Colonic mucosa (tissue), 4 donors: ENCODE measurements around the gene KRTAP10-6. TPM values are rescaled to one million over a fixed set of nuclear protein-coding genes. Genes with fewer than 3 reads are reported as not detected.
"Not testable (repeated sequence)": the region's sequence is repeated elsewhere in the genome, so short reads cannot be mapped to it uniquely, and the experiment has no call there.

Experiments
- DNase-seq: peaks from one replicate; pipeline ENCODE4 v3.0.0-alpha.2; 2020
- H3K27ac ChIP-seq: fragments of 200-600 bp; one replicate; pipeline ENCODE4 v1.8.0; 2021
- H3K27me3 ChIP-seq: fragments of 200-600 bp; one replicate; pipeline ENCODE4 v1.8.0; 2021
- H3K36me3 ChIP-seq: fragments of 200-600 bp; one replicate; pipeline ENCODE4 v1.8.0; 2021
- H3K4me1 ChIP-seq: fragments of 200-600 bp; one replicate; pipeline ENCODE4 v1.8.0; 2021; ENCODE audit warnings: mild to moderate bottlenecking
- H3K4me3 ChIP-seq: fragments of 200-600 bp; one replicate; pipeline ENCODE4 v1.8.0; 2021
- H3K9ac ChIP-seq, 2 donors: one replicate each; pipeline ENCODE4 v1.7.0; 2013; ENCODE audit warnings: control low read depth in 2 of 2, low read depth in 2 of 2, low read length in 2 of 2
- H3K9me3 ChIP-seq: fragments of 200-600 bp; one replicate; pipeline ENCODE4 v1.8.0; 2021
- CTCF ChIP-seq: fragments of 200-600 bp; IDR thresholded peaks from one replicate; pipeline ENCODE4 v1.8.0; 2022; ENCODE audit warnings: antibody characterized with exemption, mild to moderate bottlenecking
- intact Hi-C: fragments of 100-400 bp; cut with DNase I; formaldehyde crosslinking; loops from one replicate; pipeline ENCODE4 v1.14.1; 2022
- total RNA-seq, 2 donors: library from RNA; stranded (reverse); fragmentation: NEBNext Ultra II Directional in 1 of 2; extraction: Animal tissue kit (Norgen Biotek cat#: 25700) in 1 of 2; gene quantifications; one replicate each; pipeline ENCODE4 v1.2.1, GENCODE V29; 2021
- donor health status: healthy.
- donor health status: DM: no; HTN: no; CAD: no.
- donor health status: DM: no; HTN: no; CAD: no.

KRTAP10-6 gene
- total RNA-seq, 2 donors from 2014 or later: not detected

DNA sequence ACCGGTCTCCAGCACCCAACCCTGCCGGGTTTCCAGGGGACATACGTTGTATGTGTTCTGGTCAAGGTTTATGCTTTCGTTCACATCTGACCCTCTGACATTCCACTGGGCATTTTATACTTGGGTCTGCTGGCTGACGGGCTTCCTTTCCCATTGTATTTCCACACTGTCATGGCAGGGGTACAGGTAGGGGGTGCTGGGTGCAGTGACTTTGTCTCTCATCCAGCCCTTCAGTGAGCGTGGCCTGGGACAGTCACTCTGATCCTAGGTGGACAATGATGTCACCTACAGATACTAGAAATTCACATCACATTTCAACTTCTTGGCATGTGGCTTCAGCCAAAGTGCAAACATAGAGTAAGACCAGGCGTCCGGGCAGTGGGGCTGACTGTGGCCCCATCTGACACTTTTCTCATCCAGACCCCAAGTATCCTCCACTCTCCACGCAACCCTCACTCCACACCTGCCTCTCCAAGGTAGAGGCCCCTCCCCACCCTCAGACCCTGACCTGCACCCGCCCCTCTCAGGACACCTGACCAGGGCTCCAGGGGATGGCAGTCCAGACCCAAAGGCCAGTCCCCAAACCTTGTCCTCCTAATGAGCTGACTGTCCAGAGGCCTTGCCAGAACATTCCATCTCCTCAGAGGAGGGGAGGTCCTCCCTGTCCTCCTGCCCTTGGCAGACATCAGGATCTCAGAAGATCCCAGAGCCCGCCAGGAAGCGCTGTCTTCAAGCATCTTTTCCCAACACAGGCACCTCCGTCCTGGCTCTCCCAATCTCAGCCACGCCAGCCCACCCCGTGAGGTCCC, 44.1 kb upstream of the KRTAP10-6 start:
- no peaks in the 10 kb centered on the region for H3K36me3 ChIP-seq
- DNase-seq: no peak
- H3K27ac ChIP-seq: no peak overlapping the region
- no peaks in the 10 kb centered on the region for H3K9me3 ChIP-seq
- no peak overlapping the region for H3K9ac ChIP-seq
- H3K4me1 ChIP-seq: no peaks in the 10 kb centered on the region
- H3K27me3 ChIP-seq: no peaks in the 10 kb centered on the region
- intact Hi-C loops: no loop called here
- TF ChIP-seq CTCF: no peak
- H3K4me3 ChIP-seq: no peak overlapping the region

GRCh38 chr21:44632067-44632466, 39.8 kb upstream of the KRTAP10-6 start:
- intact Hi-C loops: no loop called here
- H3K4me3 ChIP-seq: no peak overlapping the region
- H3K27me3 ChIP-seq: no peaks in the 10 kb centered on the region
- no peak overlapping the region for H3K9ac ChIP-seq
- no peaks in the 10 kb centered on the region for H3K4me1 ChIP-seq
- no peak overlapping the region for H3K27ac ChIP-seq
- no peak for TF ChIP-seq CTCF
- H3K36me3 ChIP-seq: no peaks in the 10 kb centered on the region
- no peaks in the 10 kb centered on the region for H3K9me3 ChIP-seq
- no peak for DNase-seq

GRCh38 chr21:44630440-44630839, 38.1 kb upstream of the KRTAP10-6 start:
- Histone ChIP-seq H3K27me3 (no peaks in the 10 kb centered on the region), H3K9me3 (no peaks in the 10 kb centered on the region), H3K36me3 (no peaks in the 10 kb centered on the region), H3K9ac (no peak overlapping the region), H3K4me1 (no peaks in the 10 kb centered on the region), H3K27ac (no peak overlapping the region), H3K4me3 (no peak overlapping the region)
- intact Hi-C loops: no loop called here
- DNase-seq: no peak
- no peak for TF ChIP-seq CTCF

DNA sequence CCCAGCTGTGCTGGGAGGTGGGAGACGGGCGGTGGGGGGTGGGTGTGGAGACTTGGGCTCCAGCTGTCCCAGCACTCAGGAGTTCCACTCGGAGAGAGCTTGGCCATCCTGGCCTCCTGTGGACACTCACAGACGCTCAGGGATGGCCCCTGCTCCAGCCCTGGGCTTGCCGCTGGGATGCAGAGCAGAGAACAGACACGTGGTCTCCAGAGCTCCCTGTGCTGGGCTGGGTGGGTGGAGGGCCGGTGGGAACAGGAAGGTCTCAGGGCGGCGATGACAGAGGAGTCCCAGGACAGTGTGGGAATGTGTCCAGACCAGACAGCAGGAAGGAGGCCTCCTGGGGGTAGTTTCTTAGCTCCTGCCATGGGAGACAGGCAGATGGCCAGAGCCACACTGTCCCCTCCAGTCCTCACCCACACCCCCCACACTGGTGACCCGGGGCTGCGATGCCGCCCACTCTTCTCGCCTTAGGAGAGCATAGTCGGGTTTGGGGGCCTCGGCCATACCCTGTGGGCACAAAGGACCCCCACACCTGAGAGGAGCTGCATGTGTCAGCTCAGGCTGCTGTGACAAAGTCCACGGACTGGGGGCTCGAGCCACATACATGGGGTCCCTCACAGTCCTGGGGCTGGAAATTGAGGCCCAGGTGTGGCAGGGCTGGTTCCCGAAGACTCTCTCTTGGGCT, 36.5 kb upstream of the KRTAP10-6 start:
- Histone ChIP-seq H3K4me1 (no peaks in the 10 kb centered on the region), H3K27me3 (no peaks in the 10 kb centered on the region), H3K27ac (no peak overlapping the region), H3K4me3 (no peak overlapping the region), H3K9me3 (no peaks in the 10 kb centered on the region), H3K36me3 (no peaks in the 10 kb centered on the region), H3K9ac (no peak overlapping the region)
- DNase-seq: no peak
- TF ChIP-seq CTCF: no peak
- intact Hi-C loops: no loop called here

DNA sequence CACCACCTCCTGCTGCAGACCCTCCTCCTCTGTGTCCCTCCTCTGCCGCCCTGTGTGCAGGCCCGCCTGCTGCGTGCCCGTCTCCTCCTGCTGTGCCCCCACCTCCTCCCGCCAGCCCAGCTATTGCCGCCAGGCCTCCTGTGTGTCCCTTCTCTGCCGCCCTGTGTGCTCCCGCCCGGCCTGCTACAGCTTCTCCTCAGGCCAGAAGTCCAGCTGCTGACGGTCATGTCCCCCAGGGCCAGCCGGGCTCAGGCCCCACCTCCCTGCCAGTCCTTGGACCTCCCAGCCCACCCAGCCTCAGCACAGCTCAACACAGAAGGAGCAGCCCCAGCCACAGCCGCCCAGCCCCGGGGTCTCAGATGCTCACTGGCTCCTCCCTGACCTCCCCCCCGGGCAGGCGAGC, 35.5 kb upstream of the KRTAP10-6 start:
- intact Hi-C loops, H3K9me3 ChIP-seq, H3K27me3 ChIP-seq, H3K4me1 ChIP-seq, H3K36me3 ChIP-seq, DNase-seq, H3K4me3 ChIP-seq, H3K27ac ChIP-seq, H3K9ac ChIP-seq: not testable (repeated sequence)

- H3K4me3 ChIP-seq, H3K36me3 ChIP-seq, H3K9me3 ChIP-seq, H3K4me1 ChIP-seq, DNase-seq, H3K27me3 ChIP-seq, intact Hi-C loops, H3K27ac ChIP-seq, H3K9ac ChIP-seq: not testable (repeated sequence)
Observed at GRCh38 chr21:44627181-44627822, 35.0 kb upstream of the KRTAP10-6 start.
